Stimulated activated CD8-positive, alpha-beta memory T cell treated with anti-CD3 and anti-CD28 coated beads, Interleukin-12 subunit alpha, Interleukin-12 subunit beta, amount 100 ng/mL, for 24 hours (primary cell): ENCODE data around the gene ENO1.

ENCODE experiments used
- DNase-seq: peaks from one replicate; pipeline ENCODE4 v3.0.0-alpha.2; 2020; ENCODE audit errors: extremely low read depth

The ENO1 gene

GRCh38 chr1:8870616-8871538 is 7.6 kb downstream of the ENO1 start:
- DNase-seq = no peak

DNA sequence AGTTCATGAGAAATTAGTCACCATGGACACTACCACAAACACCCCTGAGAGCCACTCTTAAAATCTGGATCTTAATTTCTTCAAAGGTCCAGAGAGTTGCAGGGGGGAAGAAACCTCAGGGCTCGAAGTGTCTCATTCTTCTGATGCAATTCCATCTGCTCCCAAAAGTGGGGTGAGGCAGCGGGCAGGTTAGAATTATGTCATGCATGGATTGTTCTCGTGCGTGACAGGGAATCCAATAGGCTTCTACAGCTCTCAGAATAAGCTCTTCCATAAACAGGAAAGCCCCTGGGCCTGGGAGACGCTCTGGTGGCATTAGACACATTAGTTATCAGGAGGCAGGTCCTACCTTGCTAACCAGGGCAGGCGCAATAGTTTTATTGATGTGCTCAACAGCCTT is 8.4 kb downstream of the ENO1 start:
- no peak for DNase-seq

DNA sequence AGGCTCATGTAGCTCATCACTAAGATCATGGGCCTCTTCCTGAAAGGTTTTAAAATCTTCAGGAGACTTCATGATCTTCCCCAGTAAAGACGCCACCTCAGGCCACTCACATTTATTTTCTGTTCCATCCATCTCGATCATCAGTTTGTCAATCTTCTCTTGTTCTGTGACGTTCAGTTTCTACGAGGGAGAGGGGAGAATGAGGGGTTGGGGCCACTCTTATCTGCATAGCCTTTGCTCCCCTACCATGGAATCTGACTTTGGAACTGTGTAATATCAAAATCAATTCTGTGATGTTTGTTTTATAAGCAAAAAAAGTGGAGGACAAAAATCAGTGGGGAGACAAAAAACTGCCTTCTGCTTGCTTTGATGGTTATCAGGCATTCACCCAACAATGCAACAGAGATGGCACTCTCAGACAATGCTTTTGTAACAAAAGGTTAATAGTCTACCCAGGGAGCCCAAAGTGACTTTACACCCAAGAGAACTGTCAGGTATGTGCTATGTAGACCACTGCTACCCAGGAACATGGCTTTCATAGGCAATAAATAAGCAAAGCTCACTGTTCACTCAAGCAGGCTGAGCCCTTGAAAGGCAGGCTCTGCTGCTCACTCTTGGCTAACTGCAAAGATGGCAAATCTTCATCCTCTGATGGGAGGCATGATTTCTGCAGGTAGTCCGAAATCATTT is 10.5 kb downstream of the ENO1 start:
- DNase-seq = no peak

GRCh38 chr1:8866792-8867415 is 11.6 kb downstream of the ENO1 start:
- no peak for DNase-seq

- DNase-seq = no peak
These were observed 12.2 kb downstream of the ENO1 start for GRCh38 chr1:8866173-8866791.

DNA sequence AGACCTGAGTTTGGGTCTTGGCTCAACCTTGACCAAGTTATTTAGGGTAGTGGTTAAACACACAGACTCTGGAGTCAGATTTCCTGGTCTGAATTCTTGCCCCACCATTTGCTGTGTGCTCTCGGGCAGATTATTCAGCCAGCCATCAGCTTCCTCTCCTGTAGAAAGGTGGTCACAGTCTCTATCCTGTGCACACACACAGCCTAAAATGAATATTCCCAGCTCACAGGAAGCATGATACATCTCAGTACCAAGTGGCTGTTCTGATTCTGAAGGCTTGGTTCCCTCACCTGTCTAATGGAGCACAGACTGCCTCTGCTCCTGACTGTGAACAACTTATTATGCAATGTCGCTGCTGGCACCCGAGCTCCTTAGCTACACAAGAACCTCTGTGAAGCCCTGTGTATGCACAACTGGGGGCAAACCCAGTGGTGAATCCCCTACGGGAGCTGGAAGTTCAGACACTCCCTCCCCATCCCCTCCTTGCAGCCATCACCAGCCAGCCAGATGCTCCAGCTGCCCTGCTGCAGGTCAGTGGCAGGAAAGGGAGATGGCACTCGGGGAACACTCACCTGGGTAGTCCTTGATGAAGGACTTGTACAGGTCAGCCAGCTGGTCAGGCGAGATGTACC is 13.7 kb downstream of the ENO1 start:
- no peak for DNase-seq

- DNase-seq = no peak
These were observed 14.7 kb downstream of the ENO1 start for GRCh38 chr1:8863794-8864233.

DNA sequence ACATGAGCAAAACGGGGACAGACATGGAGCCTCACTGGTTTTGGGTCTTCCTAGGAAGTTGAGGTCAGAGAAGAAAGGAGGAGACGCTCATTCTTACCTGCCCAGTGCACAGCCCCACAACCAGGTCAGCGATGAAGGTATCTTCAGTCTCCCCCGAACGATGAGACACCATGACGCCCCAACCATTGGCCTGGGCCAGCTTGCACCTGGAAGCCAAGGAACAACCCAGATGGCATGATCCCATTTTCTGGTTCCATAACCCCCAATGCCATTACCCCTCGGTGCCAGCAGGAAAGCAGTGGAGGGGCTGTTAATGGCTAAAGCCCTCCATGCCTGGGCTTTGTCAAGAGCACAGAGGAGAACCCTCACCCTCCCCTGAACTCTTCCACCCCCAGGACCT is 15.3 kb downstream of the ENO1 start:
- DNase-seq = no peak

- DNase-seq = no peak
These were observed 16.0 kb downstream of the ENO1 start for GRCh38 chr1:8862528-8862927.

DNA sequence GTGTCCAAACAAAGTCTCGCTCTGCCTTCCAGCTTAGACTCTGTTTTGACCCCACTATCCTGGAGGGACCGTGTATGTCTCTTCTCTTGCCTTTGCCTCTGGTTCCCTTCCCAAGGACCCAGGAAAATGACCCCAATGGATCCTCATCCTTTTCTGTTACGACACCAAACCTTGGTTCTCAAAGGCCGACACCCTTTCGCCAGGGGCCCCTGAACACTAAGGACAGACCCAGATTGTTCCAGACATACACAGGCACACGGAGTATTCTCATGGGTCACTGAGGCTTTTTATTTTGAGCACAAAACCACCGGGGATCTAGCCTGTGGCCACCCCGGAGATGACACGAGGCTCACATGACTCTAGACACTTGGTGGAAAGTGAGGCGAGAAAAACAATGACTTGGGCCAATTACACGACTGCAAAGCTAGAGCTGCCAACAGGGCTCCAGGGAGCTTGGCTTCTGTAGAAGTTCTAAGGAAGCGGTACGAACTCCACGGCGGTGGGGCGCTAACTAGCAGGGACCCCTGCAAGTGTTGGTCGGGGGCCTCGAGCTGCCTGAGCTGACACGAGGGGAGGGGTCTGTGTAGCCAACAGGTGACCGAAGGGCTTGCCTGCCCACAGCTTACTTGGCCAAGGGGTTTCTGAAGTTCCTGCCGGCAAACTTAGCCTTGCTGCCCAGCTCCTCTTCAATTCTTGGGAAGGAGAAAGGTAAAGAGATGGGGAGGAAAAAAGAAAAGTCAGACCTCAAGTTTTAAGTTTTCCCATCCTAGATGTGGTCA is 17.6 kb downstream of the ENO1 start:
- DNase-seq = no peak

GRCh38 chr1:8858888-8859706 is 19.4 kb downstream of the ENO1 start:
- no peak for DNase-seq

GRCh38 chr1:8858112-8858668 is 20.3 kb downstream of the ENO1 start:
- no peak for DNase-seq

DNA sequence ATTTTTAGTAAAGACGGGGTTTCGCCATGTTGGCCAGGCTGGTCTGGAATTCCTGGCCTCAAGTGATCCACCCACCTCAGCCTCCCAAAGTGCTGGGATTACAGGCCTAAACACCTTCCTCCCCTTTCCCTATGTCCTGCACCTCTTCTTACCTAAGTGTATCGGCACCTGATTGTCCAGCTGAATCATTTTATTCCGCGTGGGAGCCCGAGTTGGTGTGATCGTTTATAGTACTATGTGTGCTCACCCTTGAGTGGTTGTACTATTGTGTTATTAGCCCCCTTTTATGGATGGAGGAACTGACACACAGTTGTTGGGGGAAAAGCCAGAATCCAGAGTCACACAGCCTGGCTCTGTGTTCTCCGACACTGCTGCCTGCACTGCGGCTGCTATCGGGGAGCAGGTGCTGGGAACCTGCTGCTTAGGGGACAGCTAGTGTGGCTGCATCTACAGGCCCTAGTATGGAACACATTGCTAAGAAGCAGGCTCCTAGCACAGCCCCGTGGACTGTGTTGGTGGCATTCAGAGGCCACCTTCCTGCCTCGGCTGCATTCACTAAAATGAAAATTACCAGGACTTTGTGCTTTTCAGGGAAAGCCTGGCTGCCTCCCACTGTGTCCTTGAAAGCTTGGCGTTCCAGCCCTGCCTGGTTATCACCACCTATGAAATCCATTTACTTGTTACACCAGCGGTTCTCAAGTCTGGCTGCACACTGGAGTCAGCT is 21.6 kb downstream of the ENO1 start:
- no peak for DNase-seq

GRCh38 chr1:8854240-8854639 is 24.2 kb downstream of the ENO1 start:
- DNase-seq = no peak

DNA sequence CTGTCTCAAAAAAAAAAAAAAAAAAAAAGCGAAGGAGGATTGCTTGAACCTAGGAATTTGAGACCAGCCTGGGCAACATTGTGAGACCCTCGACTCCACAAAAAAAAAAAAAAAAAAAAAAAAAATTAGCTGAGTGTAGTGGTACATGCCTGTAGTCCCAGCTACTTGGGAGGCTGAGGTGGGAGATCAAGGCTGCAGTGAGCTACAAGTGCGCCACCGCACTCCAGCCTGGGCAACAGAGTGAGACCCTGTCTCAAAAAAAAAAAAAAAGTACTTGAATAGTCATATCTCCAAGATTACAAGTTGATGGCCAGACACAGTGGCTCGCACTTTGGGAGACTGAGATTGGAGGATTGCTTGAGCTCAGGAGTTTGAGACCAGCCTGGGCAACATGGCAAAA is 27.4 kb downstream of the ENO1 start:
- DNase-seq = no peak

DNA sequence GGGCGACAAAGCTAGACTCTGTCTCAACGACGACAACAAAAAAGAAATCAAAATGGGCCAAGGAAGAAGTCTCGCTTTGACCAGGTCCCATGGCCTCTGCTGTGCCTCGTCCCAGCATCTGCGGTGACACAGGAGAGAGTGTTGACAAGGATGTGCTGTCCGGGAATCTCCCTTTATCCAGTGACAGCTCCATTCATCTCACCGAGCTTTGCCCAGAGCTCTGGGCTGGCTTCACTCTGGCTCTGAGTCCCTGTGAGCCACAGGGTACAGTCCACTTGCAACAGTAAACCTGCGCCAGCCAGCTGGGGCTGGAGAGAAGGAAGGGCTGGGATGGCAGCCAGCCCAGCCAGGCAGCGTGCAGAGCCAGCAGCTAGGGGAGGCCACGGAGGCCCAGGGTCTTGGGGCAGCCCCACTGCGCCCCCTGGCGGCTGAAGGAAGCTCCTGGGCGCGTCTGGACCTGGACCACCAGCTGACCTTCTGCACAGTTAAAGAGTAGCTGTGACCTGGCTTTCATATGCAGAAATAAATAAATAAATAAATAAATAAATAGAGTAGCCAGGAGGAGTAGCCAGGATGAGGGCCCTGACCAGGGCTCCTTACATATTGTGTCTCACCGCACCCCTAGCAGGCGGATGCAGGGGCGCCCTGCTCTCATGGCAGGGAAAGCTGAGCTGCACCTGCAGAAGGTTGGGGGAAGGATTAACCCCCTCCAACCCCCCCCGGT is 29.7 kb downstream of the ENO1 start:
- peak; percentile 61 for DNase-seq

DNA sequence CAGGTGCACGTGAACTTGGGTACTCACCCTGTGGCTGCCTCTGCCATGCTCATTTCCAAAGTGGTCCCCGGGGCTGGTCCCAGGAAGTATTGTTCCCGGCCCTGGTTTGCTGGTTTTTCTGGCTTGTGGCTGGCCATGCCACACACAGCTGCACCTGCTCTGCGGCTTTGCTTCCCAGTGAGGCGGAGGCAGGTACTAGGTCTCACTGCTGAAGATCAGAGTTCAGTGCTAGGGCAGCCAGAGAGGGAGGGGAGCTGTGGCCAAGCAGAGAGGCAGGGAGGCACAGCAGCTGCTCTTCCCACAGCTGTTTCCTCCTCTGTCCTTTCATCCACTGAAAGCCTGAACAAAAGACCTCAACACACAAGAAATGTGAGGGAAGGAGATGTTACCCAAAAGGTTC is 30.5 kb downstream of the ENO1 start:
- no peak for DNase-seq

GRCh38 chr1:8846263-8846662 is 32.2 kb downstream of the ENO1 start:
- no peak for DNase-seq
